ENCODE results near the gene MAD1L1. TPM values are rescaled to one million over a fixed set of nuclear protein-coding genes. Genes with fewer than 3 reads are reported as not detected.

The MAD1L1 gene
- total and polyA plus RNA-seq, 2 donors (not counting 1 experiment from before 2014, with no cell fraction given), result 9.8 to 29.4 TPM

DNA sequence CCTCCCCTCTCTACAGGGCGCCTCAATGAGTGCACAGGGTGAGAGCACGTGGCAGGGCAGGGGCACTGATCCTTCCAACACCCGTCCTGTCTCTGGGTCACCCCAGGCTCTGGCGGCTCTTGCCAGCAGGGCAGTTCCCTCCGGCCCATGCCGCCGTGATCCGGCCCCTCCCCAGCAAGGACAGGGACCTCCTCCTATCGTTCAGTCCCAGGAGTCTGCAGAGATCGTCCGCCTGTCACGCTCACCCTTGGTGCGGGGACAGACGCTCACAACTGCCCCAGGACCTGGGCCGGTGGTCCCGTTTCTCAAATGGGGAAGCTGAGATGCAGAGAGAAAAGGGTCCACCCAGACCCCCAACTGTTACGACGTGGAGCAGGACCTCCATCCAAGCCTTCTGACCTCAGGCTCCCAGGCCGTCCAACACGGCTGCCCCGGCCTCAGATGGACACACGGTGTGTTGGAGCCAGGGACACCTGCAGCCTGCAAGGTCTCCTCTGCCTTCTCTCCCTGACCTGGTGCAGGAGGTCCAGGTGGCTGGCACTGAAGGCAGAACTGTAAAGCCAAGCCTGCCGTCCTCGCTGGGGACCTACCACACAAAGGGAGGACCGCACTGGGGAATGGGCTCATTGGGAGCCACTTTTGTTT lies 313.7 kb downstream of the MAD1L1 start:
- Histone ChIP-seq H4K20me1 (ENCODE audit: control insufficient read depth, extremely low read depth, insufficient read depth, low read length) (no peaks in the 10 kb centered on the region), H3K36me3 (ENCODE audit: control insufficient read depth, insufficient read depth, low read length) (no peaks in the 10 kb centered on the region), H3K9me3 (ENCODE audit: control insufficient read depth, insufficient read depth, low read depth, low read length) (no peaks in the 10 kb centered on the region), H3K79me2 (ENCODE audit: control insufficient read depth, insufficient read depth, low read length) (no peaks in the 10 kb centered on the region), H3K4me3 (replicated peaks in 1 of 4; ENCODE audit: control extremely low read depth in 1 of 4, insufficient read depth in 1 of 4, low read depth in 3 of 4, low read length in 4 of 4) (no peak overlapping the region), H3K27ac (ENCODE audit: insufficient read depth, low read length) (no peak overlapping the region), H3K4me2 (ENCODE audit: extremely low read depth, insufficient read depth, low read length) (no peak overlapping the region), H3K4me1 (ENCODE audit: control insufficient read depth, extremely low read depth, insufficient read depth, low read length) (peaks cover 11% of the 10 kb centered on the region), H3K27me3 (ENCODE audit: control insufficient read depth, insufficient read depth, low read length) (no peaks in the 10 kb centered on the region), H2AFZ (ENCODE audit: low read length) (no peak overlapping the region), H3K9ac (ENCODE audit: insufficient read depth, low read length) (no peak overlapping the region)
- no peak for DNase-seq (ENCODE audit: low read depth in 2 of 2)
- TF ChIP-seq EZH2 (IDR thresholded peaks at IDR 0.05; ENCODE audit: low read length, missing control alignments), result no peak
- TF ChIP-seq, protein P1, sequence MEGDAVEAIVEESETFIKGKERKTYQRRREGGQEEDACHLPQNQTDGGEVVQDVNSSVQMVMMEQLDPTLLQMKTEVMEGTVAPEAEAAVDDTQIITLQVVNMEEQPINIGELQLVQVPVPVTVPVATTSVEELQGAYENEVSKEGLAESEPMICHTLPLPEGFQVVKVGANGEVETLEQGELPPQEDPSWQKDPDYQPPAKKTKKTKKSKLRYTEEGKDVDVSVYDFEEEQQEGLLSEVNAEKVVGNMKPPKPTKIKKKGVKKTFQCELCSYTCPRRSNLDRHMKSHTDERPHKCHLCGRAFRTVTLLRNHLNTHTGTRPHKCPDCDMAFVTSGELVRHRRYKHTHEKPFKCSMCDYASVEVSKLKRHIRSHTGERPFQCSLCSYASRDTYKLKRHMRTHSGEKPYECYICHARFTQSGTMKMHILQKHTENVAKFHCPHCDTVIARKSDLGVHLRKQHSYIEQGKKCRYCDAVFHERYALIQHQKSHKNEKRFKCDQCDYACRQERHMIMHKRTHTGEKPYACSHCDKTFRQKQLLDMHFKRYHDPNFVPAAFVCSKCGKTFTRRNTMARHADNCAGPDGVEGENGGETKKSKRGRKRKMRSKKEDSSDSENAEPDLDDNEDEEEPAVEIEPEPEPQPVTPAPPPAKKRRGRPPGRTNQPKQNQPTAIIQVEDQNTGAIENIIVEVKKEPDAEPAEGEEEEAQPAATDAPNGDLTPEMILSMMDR (conservative IDR thresholded peaks at IDR 0.05 in 1 of 2, IDR thresholded peaks at IDR 0.05 in 1 of 2; ENCODE audit: low read depth in 1 of 2, low read length in 2 of 2), result no peak

DNA sequence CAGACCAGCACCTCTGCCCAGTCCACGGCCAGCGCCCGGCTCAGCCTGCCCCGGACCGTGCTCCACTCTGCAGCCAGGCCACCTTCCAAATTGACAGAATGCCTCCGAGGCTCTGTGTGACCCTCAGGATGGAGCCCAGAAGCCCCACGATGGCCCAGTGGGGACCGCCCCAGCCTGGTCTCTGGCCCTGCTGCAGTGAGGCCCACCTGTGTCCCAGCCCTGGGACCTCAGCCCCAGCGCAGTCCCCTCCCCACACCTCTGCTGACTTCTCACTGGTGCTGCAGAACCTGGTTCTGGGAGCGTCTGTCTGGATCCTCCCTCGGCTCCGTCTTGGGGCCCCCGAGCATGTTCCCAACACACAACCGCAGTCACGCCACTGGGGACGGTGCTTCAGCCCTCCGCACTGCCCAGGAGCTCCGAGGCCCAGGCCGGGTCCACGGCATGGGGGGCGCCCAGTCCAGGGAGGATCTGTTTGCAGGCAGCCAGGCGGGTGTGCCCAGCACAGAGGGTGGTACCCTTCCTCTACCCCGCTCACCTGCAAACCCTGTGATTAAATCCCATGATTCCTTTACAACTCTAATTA lies 314.6 kb downstream of the MAD1L1 start:
- Histone ChIP-seq H3K4me3 (replicated peaks in 1 of 4; ENCODE audit: control extremely low read depth in 1 of 4, insufficient read depth in 1 of 4, low read depth in 3 of 4, low read length in 4 of 4) (no peak overlapping the region), H3K9me3 (ENCODE audit: control insufficient read depth, insufficient read depth, low read depth, low read length) (no peaks in the 10 kb centered on the region), H3K27me3 (ENCODE audit: control insufficient read depth, insufficient read depth, low read length) (no peaks in the 10 kb centered on the region), H3K4me2 (ENCODE audit: extremely low read depth, insufficient read depth, low read length) (no peak overlapping the region), H3K79me2 (ENCODE audit: control insufficient read depth, insufficient read depth, low read length) (no peaks in the 10 kb centered on the region), H4K20me1 (ENCODE audit: control insufficient read depth, extremely low read depth, insufficient read depth, low read length) (no peaks in the 10 kb centered on the region), H2AFZ (ENCODE audit: low read length) (no peak overlapping the region), H3K9ac (ENCODE audit: insufficient read depth, low read length) (no peak overlapping the region), H3K27ac (ENCODE audit: insufficient read depth, low read length) (no peak overlapping the region), H3K36me3 (ENCODE audit: control insufficient read depth, insufficient read depth, low read length) (no peaks in the 10 kb centered on the region), H3K4me1 (ENCODE audit: control insufficient read depth, extremely low read depth, insufficient read depth, low read length) (peaks cover 16% of the 10 kb centered on the region)
- no peak for DNase-seq (ENCODE audit: low read depth in 2 of 2)
- TF ChIP-seq, protein P1 (conservative IDR thresholded peaks at IDR 0.05 in 1 of 2, IDR thresholded peaks at IDR 0.05 in 1 of 2; ENCODE audit: low read depth in 1 of 2, low read length in 2 of 2), result no peak
- no peak for TF ChIP-seq EZH2 (IDR thresholded peaks at IDR 0.05; ENCODE audit: low read length, missing control alignments)

DNA sequence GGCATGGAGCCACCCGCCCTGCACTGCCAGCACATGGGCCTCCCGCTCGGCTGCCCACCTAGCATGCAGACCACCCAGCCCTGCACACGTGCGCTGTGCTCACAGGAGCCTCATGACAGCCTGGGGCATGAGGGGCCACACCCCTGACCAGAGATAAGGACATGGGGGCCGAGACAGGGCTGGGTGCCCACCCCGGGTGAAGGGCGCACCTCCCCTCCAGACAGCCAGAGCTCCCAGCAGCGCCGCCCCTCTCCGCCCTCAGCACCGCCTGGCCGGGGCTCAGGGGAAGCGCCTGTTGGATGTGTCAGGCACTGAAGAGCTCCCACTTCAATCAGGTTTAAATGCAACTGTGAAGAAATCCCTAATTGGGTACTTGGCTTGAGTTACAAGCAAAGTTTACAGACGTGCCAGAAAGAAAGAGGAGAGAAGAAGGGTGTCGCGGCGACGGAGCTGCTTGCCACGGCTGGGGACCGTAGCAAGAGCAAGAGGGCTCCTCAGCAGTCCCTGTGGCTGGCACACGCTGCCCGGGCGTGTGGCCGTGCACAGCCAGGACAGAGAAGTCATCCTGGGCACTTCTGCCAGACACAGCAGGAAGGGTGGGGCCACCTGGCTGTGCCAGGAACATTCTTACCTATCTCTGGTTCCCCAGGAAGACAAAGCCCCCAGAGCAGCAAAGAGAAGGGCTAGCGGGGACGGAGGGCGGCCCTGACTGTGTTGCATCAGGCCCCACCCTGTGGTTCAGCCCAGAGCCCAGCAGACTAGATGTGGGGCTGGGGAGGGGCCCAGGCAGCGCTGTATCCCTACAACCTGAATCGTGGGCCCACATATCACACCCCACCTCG lies 315.3 kb downstream of the MAD1L1 start:
- Histone ChIP-seq H3K27me3 (ENCODE audit: control insufficient read depth, insufficient read depth, low read length) (no peaks in the 10 kb centered on the region), H4K20me1 (ENCODE audit: control insufficient read depth, extremely low read depth, insufficient read depth, low read length) (no peaks in the 10 kb centered on the region), H3K4me2 (ENCODE audit: extremely low read depth, insufficient read depth, low read length) (no peak overlapping the region), H3K36me3 (ENCODE audit: control insufficient read depth, insufficient read depth, low read length) (no peaks in the 10 kb centered on the region), H3K4me3 (replicated peaks in 1 of 4; ENCODE audit: control extremely low read depth in 1 of 4, insufficient read depth in 1 of 4, low read depth in 3 of 4, low read length in 4 of 4) (no peak overlapping the region), H3K9me3 (ENCODE audit: control insufficient read depth, insufficient read depth, low read depth, low read length) (no peaks in the 10 kb centered on the region), H3K79me2 (ENCODE audit: control insufficient read depth, insufficient read depth, low read length) (no peaks in the 10 kb centered on the region), H2AFZ (ENCODE audit: low read length) (no peak overlapping the region), H3K27ac (ENCODE audit: insufficient read depth, low read length) (no peak overlapping the region), H3K4me1 (ENCODE audit: control insufficient read depth, extremely low read depth, insufficient read depth, low read length) (peaks cover 22% of the 10 kb centered on the region), H3K9ac (ENCODE audit: insufficient read depth, low read length) (no peak overlapping the region)
- DNase-seq (ENCODE audit: low read depth in 2 of 2), result peak; percentile 32 to 57
- TF ChIP-seq EZH2 (IDR thresholded peaks at IDR 0.05; ENCODE audit: low read length, missing control alignments), result no peak
- TF ChIP-seq, protein P1 (conservative IDR thresholded peaks at IDR 0.05 in 1 of 2, IDR thresholded peaks at IDR 0.05 in 1 of 2; ENCODE audit: low read depth in 1 of 2, low read length in 2 of 2), result no peak

Data from fibroblast of lung (primary cell).